IgD-negative memory B cell (primary cell): Measurements from ENCODE around the gene SASH1. TPM values are rescaled to one million over a fixed set of nuclear protein-coding genes. Genes with fewer than 3 reads are reported as not detected.

Source experiments
- H3K27ac Mint-ChIP-seq, 3 donors: one replicate each; pipeline ENCODE4 v1.8.0; 2020 to 2022; ENCODE audit warnings: mild to moderate bottlenecking in 3 of 3, mixed read lengths in 3 of 3, moderate library complexity in 1 of 3
- H3K27me3 Mint-ChIP-seq: one replicate; pipeline ENCODE4 v1.8.0; 2021; ENCODE audit warnings: mixed read lengths
- H3K36me3 Mint-ChIP-seq: one replicate; pipeline ENCODE4 v1.8.0; 2020; ENCODE audit warnings: mild to moderate bottlenecking, mixed read lengths
- H3K4me1 Mint-ChIP-seq, 3 donors: one replicate each; pipeline ENCODE4 v1.8.0; 2020 to 2022; ENCODE audit warnings: mixed read lengths in 3 of 3, mild to moderate bottlenecking in 1 of 3
- H3K4me3 Mint-ChIP-seq, 4 donors: one replicate each; pipeline ENCODE4 v1.8.0; 2020 to 2022; ENCODE audit warnings: mild to moderate bottlenecking in 4 of 4, mixed read lengths in 4 of 4, moderate library complexity in 3 of 4
- H3K9me3 Mint-ChIP-seq, 3 donors: one replicate each; pipeline ENCODE4 v1.8.0; 2020 to 2021; ENCODE audit warnings: mixed read lengths in 3 of 3, mild to moderate bottlenecking in 1 of 3
- polyA plus RNA-seq: library from polyadenylated mRNA; unstranded; fragments of 300-500 nt; fragmentation: Illumina TruSeq; gene quantifications from one replicate; pipeline ENCODE4 v1.2.3, GENCODE V29; 2021

SASH1 gene
- polyA plus RNA-seq, 1 donor from 2014 or later, result 0.55 TPM

- H3K27me3 Mint-ChIP-seq, result peaks cover 12% of the 10 kb centered on the region
- H3K36me3 Mint-ChIP-seq, result no peaks in the 10 kb centered on the region
- H3K4me3 Mint-ChIP-seq, result no peak overlapping the region
- no peak overlapping the region for H3K27ac Mint-ChIP-seq
- H3K4me1 Mint-ChIP-seq, result peaks cover 0 to 2% (median 2%) of the 10 kb centered on the region in 3 donors
- H3K9me3 Mint-ChIP-seq, result peaks cover 0 to 2% (median 0%) of the 10 kb centered on the region in 3 donors
Observed at GRCh38 chr6:148438632-148439031, 96.0 kb downstream of the SASH1 start.

DNA sequence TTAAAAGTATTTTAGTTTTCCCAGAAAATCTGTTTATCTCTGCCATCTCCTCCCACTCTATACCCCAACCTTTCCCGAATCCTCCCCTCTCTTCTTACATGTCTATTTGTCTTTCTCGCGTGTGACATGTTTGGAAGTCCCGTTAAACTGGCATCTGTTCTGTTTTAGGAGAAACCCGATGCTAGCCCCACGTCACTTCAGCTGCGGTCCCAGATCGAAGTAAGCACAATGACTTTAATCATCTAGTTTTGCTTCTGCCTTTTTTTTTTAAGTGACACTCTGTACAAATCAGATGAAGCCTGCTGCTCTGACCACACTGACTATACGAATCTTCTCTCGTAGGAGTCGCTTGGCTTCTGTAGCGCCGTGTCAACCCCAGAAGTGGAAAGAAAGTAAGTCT lies 97.4 kb downstream of the SASH1 start:
- H3K36me3 Mint-ChIP-seq, result no peaks in the 10 kb centered on the region
- no peak overlapping the region for H3K27ac Mint-ChIP-seq
- H3K9me3 Mint-ChIP-seq, result peaks cover 0 to 2% (median 0%) of the 10 kb centered on the region in 3 donors
- H3K4me3 Mint-ChIP-seq, result no peak overlapping the region
- peaks cover 12% of the 10 kb centered on the region for H3K27me3 Mint-ChIP-seq
- H3K4me1 Mint-ChIP-seq, result peaks cover 0 to 2% (median 2%) of the 10 kb centered on the region in 3 donors

- H3K9me3 Mint-ChIP-seq, result peaks cover 0 to 2% (median 0%) of the 10 kb centered on the region in 3 donors
- H3K27ac Mint-ChIP-seq, result no peak overlapping the region
- H3K36me3 Mint-ChIP-seq, result no peaks in the 10 kb centered on the region
- peaks cover 12% of the 10 kb centered on the region for H3K27me3 Mint-ChIP-seq
- H3K4me1 Mint-ChIP-seq, result peaks cover 0 to 2% (median 2%) of the 10 kb centered on the region in 3 donors
- H3K4me3 Mint-ChIP-seq, result peak overlapping the region in 1 of 4 donors; percentile 2
Observed at GRCh38 chr6:148440877-148441453, 98.3 kb downstream of the SASH1 start.

- no peak overlapping the region for H3K27ac Mint-ChIP-seq
- peaks cover 14% of the 10 kb centered on the region for H3K27me3 Mint-ChIP-seq
- H3K36me3 Mint-ChIP-seq, result no peaks in the 10 kb centered on the region
- peak overlapping the region in 1 of 4 donors; percentile 2 for H3K4me3 Mint-ChIP-seq
- peaks cover 0 to 2% (median 2%) of the 10 kb centered on the region in 3 donors for H3K4me1 Mint-ChIP-seq
- H3K9me3 Mint-ChIP-seq, result peaks cover 0 to 2% (median 0%) of the 10 kb centered on the region in 3 donors
Observed at GRCh38 chr6:148441454-148441911, 98.8 kb downstream of the SASH1 start.

- Mint-ChIP-seq H3K36me3 (no peaks in the 10 kb centered on the region), H3K4me1 (peaks cover 0 to 6% (median 3%) of the 10 kb centered on the region in 3 donors), H3K4me3 (no peak overlapping the region), H3K27ac (no peak overlapping the region), H3K9me3 (no peaks in the 10 kb centered on the region), H3K27me3 (peaks cover 8% of the 10 kb centered on the region)
Observed at GRCh38 chr6:148443798-148444560, 101.3 kb downstream of the SASH1 start.

- no peak overlapping the region for H3K4me3 Mint-ChIP-seq
- peaks cover 1 to 6% (median 3%) of the 10 kb centered on the region in 3 donors for H3K4me1 Mint-ChIP-seq
Observed at GRCh38 chr6:148445116-148445515, 102.5 kb downstream of the SASH1 start.

DNA sequence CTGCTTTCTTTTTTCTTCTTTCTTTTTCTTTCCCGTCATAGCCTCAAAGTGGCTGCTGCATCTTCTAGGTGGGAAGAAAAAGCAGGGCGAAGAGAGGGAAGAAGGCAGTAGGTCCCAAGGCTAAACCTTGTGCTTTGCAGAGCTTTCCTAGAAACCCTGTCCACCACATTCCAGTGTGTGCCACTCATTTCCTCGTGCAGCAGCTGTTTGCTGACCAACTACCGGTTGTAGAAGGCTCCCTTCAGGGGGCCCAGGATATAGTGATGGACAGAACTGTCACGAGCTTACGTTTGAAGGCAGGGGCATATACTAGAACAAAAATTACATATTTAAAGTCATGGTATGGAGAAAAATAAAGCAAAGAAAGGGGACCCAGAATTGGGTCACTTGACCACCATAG lies 103.0 kb downstream of the SASH1 start:
- no peaks in the 10 kb centered on the region for H3K9me3 Mint-ChIP-seq
- no peak overlapping the region for H3K27ac Mint-ChIP-seq
- H3K36me3 Mint-ChIP-seq, result no peaks in the 10 kb centered on the region
- no peak overlapping the region for H3K4me3 Mint-ChIP-seq
- H3K4me1 Mint-ChIP-seq, result peaks cover 3 to 6% (median 4%) of the 10 kb centered on the region in 3 donors
- H3K27me3 Mint-ChIP-seq, result peaks cover 12% of the 10 kb centered on the region

More at GRCh38 chr6:148445116-148445515, 102.5 kb downstream of the SASH1 start:
- H3K36me3 Mint-ChIP-seq, result no peaks in the 10 kb centered on the region
- H3K27me3 Mint-ChIP-seq, result peaks cover 10% of the 10 kb centered on the region
- no peak overlapping the region for H3K27ac Mint-ChIP-seq
- H3K9me3 Mint-ChIP-seq, result no peaks in the 10 kb centered on the region

DNA sequence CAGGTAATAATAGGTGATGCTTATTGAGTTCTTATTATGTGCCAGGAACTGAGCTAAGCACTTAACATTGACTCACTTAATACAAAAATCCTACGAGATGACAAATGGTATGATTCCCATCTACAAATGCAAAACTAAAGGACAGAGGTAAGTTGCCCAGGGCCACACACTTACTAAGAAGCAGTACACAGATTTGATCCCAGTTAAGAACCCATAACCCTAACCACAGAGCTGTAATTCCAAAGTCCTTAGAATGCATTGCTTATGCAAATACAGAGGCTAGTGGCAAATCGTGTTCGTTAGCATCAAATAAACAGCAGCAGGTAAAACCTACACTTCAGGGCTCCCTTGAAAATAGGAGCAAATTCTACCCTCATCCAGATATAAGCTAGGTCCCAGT lies 104.0 kb downstream of the SASH1 start:
- H3K36me3 Mint-ChIP-seq, result no peaks in the 10 kb centered on the region
- H3K9me3 Mint-ChIP-seq, result no peaks in the 10 kb centered on the region
- H3K4me3 Mint-ChIP-seq, result no peak overlapping the region
- H3K27me3 Mint-ChIP-seq, result peaks cover 16% of the 10 kb centered on the region
- H3K27ac Mint-ChIP-seq, result no peak overlapping the region
- H3K4me1 Mint-ChIP-seq, result peaks cover 4 to 7% (median 4%) of the 10 kb centered on the region in 3 donors

- no peak overlapping the region for H3K4me3 Mint-ChIP-seq
- H3K9me3 Mint-ChIP-seq, result no peaks in the 10 kb centered on the region
- peaks cover 4 to 13% (median 6%) of the 10 kb centered on the region in 3 donors for H3K4me1 Mint-ChIP-seq
- peaks cover 19% of the 10 kb centered on the region for H3K27me3 Mint-ChIP-seq
- no peaks in the 10 kb centered on the region for H3K36me3 Mint-ChIP-seq
- H3K27ac Mint-ChIP-seq, result no peak overlapping the region
Observed at GRCh38 chr6:148447521-148448230, 105.0 kb downstream of the SASH1 start.

DNA sequence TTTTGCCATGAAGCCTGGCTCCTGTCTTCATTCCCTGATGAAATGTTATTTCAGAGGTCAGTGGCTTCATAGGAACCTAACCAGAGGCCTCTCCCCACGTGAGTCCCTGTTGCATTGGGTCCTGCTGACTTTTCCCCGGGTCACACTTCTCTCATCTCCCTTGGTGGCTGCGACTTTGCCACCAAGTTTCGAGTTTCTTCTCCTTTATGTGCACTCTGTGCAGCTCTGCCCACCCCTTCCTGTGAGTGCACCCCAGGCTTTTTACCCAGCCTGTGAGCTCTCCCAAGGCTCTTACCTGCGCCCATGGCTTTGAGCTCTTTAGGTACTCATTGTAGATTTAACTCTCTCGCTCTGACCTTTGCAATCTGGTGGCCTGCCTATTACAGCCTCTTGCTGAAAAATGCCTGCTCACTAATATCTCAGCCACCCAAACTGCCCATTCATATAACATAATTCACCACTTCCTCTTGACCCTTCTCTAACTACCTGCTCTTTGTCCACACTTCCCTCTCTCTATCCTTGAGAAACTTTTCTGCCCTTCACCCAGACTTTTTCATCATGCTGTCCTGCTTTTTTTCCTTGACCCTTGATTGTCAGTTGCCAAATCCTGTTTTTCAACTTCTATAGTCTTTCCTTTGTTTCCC lies 105.9 kb downstream of the SASH1 start:
- Mint-ChIP-seq H3K27ac (no peak overlapping the region), H3K9me3 (no peaks in the 10 kb centered on the region), H3K4me3 (no peak overlapping the region), H3K36me3 (no peaks in the 10 kb centered on the region), H3K27me3 (peaks cover 23% of the 10 kb centered on the region), H3K4me1 (peaks cover 4 to 13% (median 6%) of the 10 kb centered on the region in 3 donors)

GRCh38 chr6:148450866-148451265 lies 108.2 kb downstream of the SASH1 start:
- no peaks in the 10 kb centered on the region for H3K36me3 Mint-ChIP-seq
- H3K27me3 Mint-ChIP-seq, result peaks cover 23% of the 10 kb centered on the region
- H3K9me3 Mint-ChIP-seq, result peaks cover 0 to 1% (median 0%) of the 10 kb centered on the region in 3 donors
- peaks cover 4 to 13% (median 6%) of the 10 kb centered on the region in 3 donors for H3K4me1 Mint-ChIP-seq
- H3K4me3 Mint-ChIP-seq, result no peak overlapping the region
- H3K27ac Mint-ChIP-seq, result no peak overlapping the region

DNA sequence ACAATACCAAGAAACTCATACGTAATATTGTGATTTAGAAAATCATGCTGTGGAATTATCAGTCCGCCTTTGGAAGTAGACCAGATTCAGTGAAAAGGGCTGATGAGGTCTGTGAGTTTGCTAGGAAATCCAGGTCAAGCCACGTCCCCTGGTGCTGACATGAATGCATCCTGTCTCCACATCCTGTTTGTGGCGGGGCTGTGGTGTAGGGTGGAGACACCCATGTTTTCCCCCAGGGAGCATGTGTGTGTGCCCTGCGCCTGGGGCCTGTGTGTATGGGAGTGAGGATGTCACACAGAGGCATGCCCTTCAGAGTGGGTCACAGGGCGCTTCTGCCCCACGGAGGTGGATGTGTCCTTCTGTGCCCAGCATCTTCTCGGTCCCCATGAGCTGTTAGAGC lies 109.1 kb downstream of the SASH1 start:
- no peaks in the 10 kb centered on the region for H3K36me3 Mint-ChIP-seq
- peaks cover 0 to 1% (median 0%) of the 10 kb centered on the region in 3 donors for H3K9me3 Mint-ChIP-seq
- no peak overlapping the region for H3K27ac Mint-ChIP-seq

DNA sequence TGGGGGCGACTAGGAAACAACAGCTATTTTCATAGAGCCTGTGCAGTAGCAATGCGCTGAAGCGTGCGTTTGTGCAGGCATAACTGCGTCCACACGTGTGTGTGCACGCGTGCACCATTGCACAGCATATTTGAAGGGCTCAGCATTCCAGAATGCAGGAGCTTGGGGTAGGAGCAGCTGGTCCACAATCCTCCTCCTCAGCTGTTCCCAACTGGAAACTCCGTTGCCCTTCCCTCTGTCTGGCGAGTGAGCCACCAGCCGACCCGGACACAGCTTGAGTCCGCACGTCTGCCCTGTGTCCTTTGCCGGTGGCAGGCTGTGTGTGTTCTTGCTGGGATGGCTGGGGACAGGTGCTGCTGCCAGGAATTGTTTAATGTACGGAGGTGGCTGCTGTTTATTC lies 110.2 kb downstream of the SASH1 start:
- Mint-ChIP-seq H3K4me3 (no peak overlapping the region), H3K9me3 (peaks cover 0 to 1% (median 0%) of the 10 kb centered on the region in 3 donors), H3K4me1 (peaks cover 4 to 13% (median 6%) of the 10 kb centered on the region in 3 donors), H3K27me3 (peaks cover 18% of the 10 kb centered on the region), H3K36me3 (no peaks in the 10 kb centered on the region), H3K27ac (no peak overlapping the region)

More for the DNA sequence above, 109.1 kb downstream of the SASH1 start:
- no peak overlapping the region for H3K4me3 Mint-ChIP-seq
- peaks cover 19% of the 10 kb centered on the region for H3K27me3 Mint-ChIP-seq
- peaks cover 4 to 13% (median 6%) of the 10 kb centered on the region in 3 donors for H3K4me1 Mint-ChIP-seq

DNA sequence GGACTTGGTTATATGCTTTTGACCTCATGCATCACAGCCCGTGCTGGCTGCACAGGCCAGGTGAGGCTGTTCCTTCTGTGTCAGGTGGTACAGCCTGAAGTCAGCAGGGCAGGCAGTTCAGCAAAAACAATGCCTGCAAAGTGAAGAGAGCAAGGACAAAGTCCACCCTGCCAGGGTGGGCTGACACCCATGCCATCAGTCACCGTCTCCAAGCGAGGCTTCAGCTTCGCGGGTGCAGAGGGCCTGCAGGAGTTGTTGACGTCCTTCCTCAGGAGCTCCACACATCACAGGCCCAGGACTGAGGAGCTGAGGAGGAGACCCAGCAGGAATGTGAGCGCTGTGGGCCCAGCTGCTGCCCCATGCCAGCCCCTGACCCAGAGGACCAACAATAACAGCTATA lies 111.3 kb downstream of the SASH1 start:
- no peaks in the 10 kb centered on the region for H3K36me3 Mint-ChIP-seq
- H3K27ac Mint-ChIP-seq, result no peak overlapping the region
- peaks cover 0 to 1% (median 0%) of the 10 kb centered on the region in 3 donors for H3K9me3 Mint-ChIP-seq
- H3K27me3 Mint-ChIP-seq, result peaks cover 17% of the 10 kb centered on the region
- H3K4me3 Mint-ChIP-seq, result no peak overlapping the region
- H3K4me1 Mint-ChIP-seq, result peaks cover 4 to 9% (median 4%) of the 10 kb centered on the region in 3 donors
